Activated CD4-positive, alpha-beta T cell treated with anti-CD3 and anti-CD28 coated beads, Interleukin-2, amount 10 ng/mL, durations not matched to agents 7 days and 5 days (primary cell): ENCODE results near the gene RAD51B. TPM values are rescaled to one million over a fixed set of nuclear protein-coding genes. Genes with fewer than 3 reads are reported as not detected.
"Not testable (repeated sequence)": the region's sequence is repeated elsewhere in the genome, so short reads cannot be mapped to it uniquely, and the experiment has no call there.

Source experiments
- CTCF ChIA-PET: fragments of 350-600 bp; sonication (Branson Sonifier 250); formaldehyde crosslinking; loops from one replicate; lab custom pipeline; 2021; ENCODE audit warnings: antibody characterized with exemption; lab: Charles Lee
- POLR2A ChIA-PET: fragments of 350-600 bp; sonication (Branson Sonifier 250); formaldehyde crosslinking; loops from one replicate; lab custom pipeline; 2021; ENCODE audit warnings: antibody characterized with exemption; lab: Charles Lee
- DNase-seq: peaks from one replicate; pipeline ENCODE4 v3.0.0-alpha.2; 2020
- H3K27ac Mint-ChIP-seq: one replicate; pipeline ENCODE4 v1.8.0; 2021; ENCODE audit warnings: mild to moderate bottlenecking, moderate library complexity, mixed read lengths
- H3K27me3 Mint-ChIP-seq: one replicate; pipeline ENCODE4 v1.8.0; 2021; ENCODE audit warnings: mixed read lengths
- H3K36me3 Mint-ChIP-seq: one replicate; pipeline ENCODE4 v1.8.0; 2021; ENCODE audit warnings: low read depth, mixed read lengths
- H3K4me1 Mint-ChIP-seq: one replicate; pipeline ENCODE4 v1.8.0; 2021; ENCODE audit warnings: mixed read lengths
- H3K4me3 Mint-ChIP-seq: one replicate; pipeline ENCODE4 v1.8.0; 2021; ENCODE audit warnings: mild to moderate bottlenecking, moderate library complexity, mixed read lengths
- H3K9me3 Mint-ChIP-seq: one replicate; pipeline ENCODE4 v1.8.0; 2021; ENCODE audit warnings: mixed read lengths
- total RNA-seq, 2 experiments: library from RNA; stranded (reverse); gene quantifications; one replicate each; pipeline ENCODE4 v1.2.3, GENCODE V29; 2021

Gene RAD51B
- total RNA-seq, 2 experiments from 2014 or later: 20.6 to 30.3 TPM

DNA sequence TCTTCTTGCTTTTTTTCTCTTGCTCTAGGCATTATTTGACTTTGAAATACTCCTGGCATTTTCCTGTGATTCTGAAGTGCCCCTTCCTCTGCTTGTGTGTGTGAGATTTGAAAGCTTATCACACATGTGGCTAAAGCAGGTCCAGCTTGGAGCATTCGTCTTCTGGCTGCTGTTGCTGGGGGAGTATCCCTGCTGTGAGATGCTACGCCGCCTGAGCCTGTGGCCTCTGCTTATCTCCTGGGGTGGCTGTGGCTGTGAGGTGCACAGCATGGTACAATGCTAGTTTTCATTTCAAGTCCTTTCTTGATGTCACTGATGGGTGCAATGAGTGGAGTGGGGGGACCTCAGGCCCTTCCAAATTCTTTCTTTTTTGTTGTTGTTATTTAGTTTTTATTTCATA is 601.5 kb downstream of the RAD51B start:
- POLR2A ChIA-PET: no interaction called here
- no peaks in the 10 kb centered on the region for H3K27me3 Mint-ChIP-seq
- H3K27ac Mint-ChIP-seq: no peak overlapping the region
- CTCF ChIA-PET: interaction anchor here (0.6 kb wide), 1 partner anchor 595 kb away, joined by 3 read pairs; no protein-coding TSS in a partner anchor
- DNase-seq: no peak
- H3K4me3 Mint-ChIP-seq: no peak overlapping the region
- H3K36me3 Mint-ChIP-seq: peaks cover 3% of the 10 kb centered on the region
- peaks cover 14% of the 10 kb centered on the region for H3K4me1 Mint-ChIP-seq
- H3K9me3 Mint-ChIP-seq: no peaks in the 10 kb centered on the region

DNA sequence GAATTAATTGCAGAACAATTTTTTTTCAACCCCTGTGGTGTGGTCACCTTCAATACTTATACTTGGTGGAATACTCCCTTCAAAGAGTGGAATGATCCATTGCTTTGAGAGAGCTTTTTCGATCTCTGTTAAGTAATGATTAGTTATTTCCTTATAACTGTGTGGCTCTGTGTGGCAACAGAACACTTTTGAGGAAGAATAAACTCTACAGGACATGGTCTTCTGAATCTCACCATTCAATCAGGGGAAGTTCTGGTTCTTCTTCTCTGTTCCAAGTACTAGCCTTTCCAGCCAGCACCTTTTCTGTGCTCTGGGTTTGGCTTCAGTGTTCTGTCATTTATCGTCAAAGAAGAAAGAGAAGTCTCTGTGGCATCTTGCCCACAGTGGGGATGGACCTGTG is 604.1 kb downstream of the RAD51B start:
- Mint-ChIP-seq H3K27ac (no peak overlapping the region), H3K4me3 (no peak overlapping the region), H3K27me3 (no peaks in the 10 kb centered on the region), H3K36me3 (peaks cover 5% of the 10 kb centered on the region), H3K4me1 (peaks cover 12% of the 10 kb centered on the region), H3K9me3 (peaks cover 2% of the 10 kb centered on the region)
- ChIA-PET POLR2A (no interaction called here), CTCF (no interaction called here)
- DNase-seq: no peak

DNA sequence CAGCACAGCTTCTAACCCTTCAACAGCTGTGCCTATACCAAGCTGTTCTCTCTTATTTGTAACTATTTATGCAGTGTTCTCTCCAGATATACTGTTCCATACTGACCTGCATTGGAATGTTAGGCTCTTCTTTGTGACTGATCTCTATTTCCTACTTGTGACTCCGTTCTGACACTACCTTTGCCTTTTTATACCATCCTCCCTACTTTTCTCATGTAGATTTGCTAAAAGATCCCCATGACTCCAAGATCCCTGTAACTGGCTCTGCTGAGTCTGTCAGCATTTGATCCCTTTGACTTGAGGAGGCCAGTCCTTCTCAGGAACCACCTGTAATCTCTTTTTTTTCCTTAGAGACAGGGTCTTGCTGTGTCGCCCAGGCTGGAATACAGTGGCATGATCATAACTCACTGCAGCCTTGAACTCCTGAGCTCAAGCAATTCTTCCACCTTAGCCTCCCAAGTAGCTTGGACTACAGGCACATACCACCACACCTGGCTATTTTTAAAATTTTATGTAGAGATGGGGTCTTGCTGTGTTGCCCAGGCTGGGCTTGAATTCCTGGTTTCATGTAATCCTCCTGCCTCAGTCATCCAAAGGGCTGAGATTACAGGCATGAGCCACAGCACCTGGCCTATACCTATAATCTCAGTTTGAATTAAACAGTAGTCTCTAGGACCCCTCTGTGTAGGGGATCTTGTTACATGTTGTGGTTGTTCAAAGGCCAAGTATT is 605.0 kb downstream of the RAD51B start:
- Mint-ChIP-seq H3K9me3 (peaks cover 4% of the 10 kb centered on the region), H3K36me3 (peaks cover 12% of the 10 kb centered on the region), H3K4me1 (peaks cover 5% of the 10 kb centered on the region), H3K27me3 (no peaks in the 10 kb centered on the region), H3K27ac (no peak overlapping the region), H3K4me3 (no peak overlapping the region)
- ChIA-PET POLR2A (no interaction called here), CTCF (no interaction called here)
- DNase-seq: no peak

DNA sequence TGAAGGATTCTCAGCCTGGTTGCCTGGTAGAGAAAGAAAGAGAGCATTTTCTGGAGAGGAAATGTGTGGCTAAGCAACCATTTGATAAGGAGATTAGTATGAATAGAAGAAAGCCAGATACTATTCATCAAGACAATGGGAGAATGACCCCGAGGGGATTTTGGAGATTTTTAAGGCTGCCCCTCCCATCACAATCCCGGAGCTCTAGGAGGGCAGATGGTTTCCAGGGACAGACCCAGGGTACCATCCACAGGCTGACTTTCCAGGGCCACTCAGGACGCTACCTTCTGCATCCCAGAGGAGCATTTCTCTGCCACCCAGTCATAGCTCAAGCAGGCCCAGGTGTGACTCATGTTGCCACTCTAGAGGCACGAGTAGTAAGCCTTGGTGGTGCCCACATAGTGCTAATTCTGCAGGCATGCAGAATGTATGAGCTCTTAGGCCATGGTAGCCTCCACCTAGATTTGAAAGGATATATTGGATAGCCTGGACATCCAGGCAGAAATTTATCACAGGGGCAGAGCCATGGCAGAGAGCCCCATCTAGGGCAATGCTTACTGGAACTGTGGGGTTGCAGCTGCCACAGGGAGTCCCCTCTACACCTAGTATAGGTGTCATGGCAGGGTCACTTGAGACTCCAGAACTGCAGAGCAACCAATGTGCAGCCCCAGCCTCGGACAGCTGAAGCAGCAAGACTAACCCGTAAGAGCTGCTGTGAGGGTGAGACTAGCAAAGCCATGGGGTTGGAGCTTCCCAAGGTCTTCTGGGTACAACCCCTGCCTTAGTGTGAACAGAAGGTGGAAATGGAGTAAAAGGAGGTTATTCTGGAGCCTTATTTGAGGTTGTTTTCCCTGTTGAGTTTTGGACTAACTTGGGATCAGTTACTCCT is 607.3 kb downstream of the RAD51B start:
- Mint-ChIP-seq H3K4me3 (no peak overlapping the region), H3K36me3 (peaks cover 17% of the 10 kb centered on the region), H3K4me1 (no peaks in the 10 kb centered on the region), H3K27ac (no peak overlapping the region), H3K9me3 (peaks cover 6% of the 10 kb centered on the region), H3K27me3 (no peaks in the 10 kb centered on the region)
- POLR2A ChIA-PET: no interaction called here
- no peak for DNase-seq
- CTCF ChIA-PET: interaction anchor here (1.0 to 1.1 kb wide), 3 partner anchors 9 to 390 kb away, joined by 3 to 4 read pairs (median 3); no protein-coding TSS in a partner anchor

DNA sequence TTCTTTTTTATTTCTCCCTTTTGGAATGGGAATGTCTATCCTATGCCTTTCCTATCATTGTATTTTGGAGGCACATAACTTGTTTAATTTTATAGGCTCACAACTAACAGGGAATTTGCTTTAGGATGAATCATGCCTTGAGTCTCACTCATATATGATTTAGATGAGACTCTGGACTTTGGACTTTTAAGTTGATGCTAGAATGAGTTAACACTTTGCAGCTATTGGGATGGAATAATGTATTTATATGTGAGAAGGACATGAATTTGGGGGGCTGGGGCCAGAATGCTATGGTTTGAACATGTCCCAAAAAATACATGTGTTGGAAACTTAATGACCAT is 607.9 kb downstream of the RAD51B start:
- H3K36me3 Mint-ChIP-seq: peaks cover 17% of the 10 kb centered on the region
- POLR2A ChIA-PET: no interaction called here
- CTCF ChIA-PET: interaction anchor here (1.0 to 1.1 kb wide), 2 partner anchors 10 to 389 kb away, joined by 3 to 4 read pairs; no protein-coding TSS in a partner anchor

DNA sequence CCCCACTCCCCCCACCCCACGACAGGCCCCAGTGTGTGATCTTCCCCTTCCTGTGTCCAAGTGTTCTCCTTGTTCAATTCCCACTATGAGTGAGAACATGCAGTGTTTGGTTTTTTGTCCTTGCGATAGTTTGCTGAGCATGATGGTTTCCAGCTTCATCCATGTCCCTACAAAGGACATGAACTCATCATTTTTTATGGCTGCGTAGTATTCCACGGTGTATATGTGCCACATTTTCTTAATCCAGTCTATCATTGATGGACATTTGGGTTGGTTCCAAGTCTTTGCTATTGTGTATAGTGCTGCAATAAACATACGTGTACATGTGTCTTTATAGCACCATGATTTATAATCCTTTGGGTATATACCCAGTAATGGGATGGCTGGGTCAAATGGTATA is 609.3 kb downstream of the RAD51B start:
- H3K27me3 Mint-ChIP-seq, POLR2A ChIA-PET, H3K4me1 Mint-ChIP-seq, H3K4me3 Mint-ChIP-seq, H3K9me3 Mint-ChIP-seq, H3K27ac Mint-ChIP-seq, DNase-seq, CTCF ChIA-PET: not testable (repeated sequence)
- H3K36me3 Mint-ChIP-seq: peaks cover 17% of the 10 kb centered on the region

More for the DNA sequence above, 607.9 kb downstream of the RAD51B start:
- DNase-seq: no peak
- Mint-ChIP-seq H3K27me3 (no peaks in the 10 kb centered on the region), H3K27ac (no peak overlapping the region), H3K4me1 (no peaks in the 10 kb centered on the region), H3K4me3 (no peak overlapping the region), H3K9me3 (peaks cover 6% of the 10 kb centered on the region)

DNA sequence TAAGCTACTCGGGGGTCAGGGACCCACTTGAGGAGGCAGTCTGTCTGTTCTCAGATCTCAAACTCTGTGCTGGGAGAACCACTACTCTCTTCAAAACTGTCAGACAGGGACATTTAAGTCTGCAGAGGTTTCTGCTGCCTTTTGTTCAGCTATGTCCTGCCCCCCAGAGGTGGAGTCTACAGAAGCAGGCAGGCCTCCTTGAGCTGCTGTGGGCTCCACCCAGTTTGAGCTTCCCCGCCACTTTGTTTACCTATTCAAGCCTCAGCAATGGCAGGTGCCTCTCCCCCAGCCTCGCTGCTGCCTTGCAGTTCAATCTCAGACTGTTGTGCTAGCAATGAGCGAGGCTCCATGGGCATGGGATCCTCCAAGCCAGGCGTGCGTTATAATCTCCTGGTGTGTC is 614.6 kb downstream of the RAD51B start:
- H3K27me3 Mint-ChIP-seq, DNase-seq, H3K9me3 Mint-ChIP-seq, CTCF ChIA-PET, POLR2A ChIA-PET, H3K27ac Mint-ChIP-seq, H3K4me3 Mint-ChIP-seq, H3K4me1 Mint-ChIP-seq: not testable (repeated sequence)
- peaks cover 15% of the 10 kb centered on the region for H3K36me3 Mint-ChIP-seq

DNA sequence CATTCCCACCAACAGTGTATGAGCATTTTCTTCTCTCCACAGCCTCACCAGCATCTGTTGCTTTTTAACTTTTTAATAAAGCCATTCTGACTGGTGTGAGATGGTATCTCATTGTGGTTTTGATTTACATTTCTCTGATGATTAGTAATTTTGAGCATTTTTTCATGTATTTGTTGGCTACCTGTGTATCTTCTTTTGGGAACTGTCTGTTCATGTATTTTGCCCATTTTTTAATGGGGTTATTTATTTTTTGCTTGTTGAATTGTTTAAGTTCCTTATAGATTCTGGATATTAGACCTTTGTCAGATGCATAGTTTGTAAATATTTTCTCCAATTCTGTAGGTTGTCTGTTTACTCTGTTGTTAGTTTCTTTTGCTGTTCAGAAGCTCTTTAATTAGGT is 616.1 kb downstream of the RAD51B start:
- CTCF ChIA-PET, H3K4me3 Mint-ChIP-seq: not testable (repeated sequence)

DNA sequence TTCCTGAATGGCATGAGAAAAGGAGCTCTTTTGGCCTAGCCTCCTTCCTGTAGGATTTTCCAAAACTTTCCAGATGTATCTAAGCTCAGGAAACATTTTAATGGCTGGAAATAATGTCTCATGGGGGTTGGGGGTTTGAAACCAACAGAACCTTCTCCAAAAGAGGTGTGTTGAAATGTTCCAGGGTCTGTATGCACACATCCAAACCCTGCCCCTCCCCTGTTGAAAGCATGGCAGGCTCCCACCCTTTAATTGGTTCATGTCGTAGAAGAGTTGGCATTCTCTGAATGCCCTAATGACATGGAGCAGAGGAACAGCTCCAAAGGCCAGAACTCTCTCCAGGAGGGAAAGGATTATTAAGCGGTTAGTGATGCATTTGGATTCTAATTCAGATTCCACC is 620.1 kb downstream of the RAD51B start:
- CTCF ChIA-PET: no interaction called here
- no peak for DNase-seq

More for the DNA sequence above, 616.1 kb downstream of the RAD51B start:
- H3K9me3 Mint-ChIP-seq, H3K27me3 Mint-ChIP-seq, POLR2A ChIA-PET, H3K4me1 Mint-ChIP-seq, H3K27ac Mint-ChIP-seq, H3K36me3 Mint-ChIP-seq, DNase-seq: not testable (repeated sequence)

DNA sequence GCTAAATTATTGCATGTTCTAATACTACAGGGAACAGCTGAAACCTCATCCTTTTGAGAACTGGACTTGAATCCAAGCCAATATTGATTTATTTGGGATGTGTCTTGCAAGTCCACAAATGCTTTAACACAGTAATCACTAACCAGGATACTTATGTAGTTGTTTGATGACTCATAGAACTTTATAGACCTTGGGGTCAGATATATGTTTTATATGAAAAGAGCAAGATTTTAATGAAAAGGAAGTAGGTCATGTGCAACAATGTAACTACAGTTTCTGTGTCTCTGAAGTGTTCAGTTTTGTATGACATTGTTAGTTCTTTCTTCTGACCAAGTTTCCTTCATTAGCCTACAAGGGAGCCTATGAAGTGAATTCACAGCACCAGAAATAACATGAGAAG is 621.2 kb downstream of the RAD51B start:
- no peak overlapping the region for H3K27ac Mint-ChIP-seq
- H3K27me3 Mint-ChIP-seq: no peaks in the 10 kb centered on the region
- ChIA-PET POLR2A (no interaction called here), CTCF (no interaction called here)
- DNase-seq: no peak
- H3K36me3 Mint-ChIP-seq: peaks cover 3% of the 10 kb centered on the region
- H3K4me1 Mint-ChIP-seq: no peaks in the 10 kb centered on the region
- H3K9me3 Mint-ChIP-seq: peaks cover 3% of the 10 kb centered on the region
- H3K4me3 Mint-ChIP-seq: no peak overlapping the region

More for the DNA sequence above, 620.1 kb downstream of the RAD51B start:
- H3K36me3 Mint-ChIP-seq: peaks cover 5% of the 10 kb centered on the region
- H3K27me3 Mint-ChIP-seq: no peaks in the 10 kb centered on the region
- POLR2A ChIA-PET: no interaction called here
- no peak overlapping the region for H3K4me3 Mint-ChIP-seq
- no peaks in the 10 kb centered on the region for H3K4me1 Mint-ChIP-seq
- no peak overlapping the region for H3K27ac Mint-ChIP-seq
- peaks cover 3% of the 10 kb centered on the region for H3K9me3 Mint-ChIP-seq

DNA sequence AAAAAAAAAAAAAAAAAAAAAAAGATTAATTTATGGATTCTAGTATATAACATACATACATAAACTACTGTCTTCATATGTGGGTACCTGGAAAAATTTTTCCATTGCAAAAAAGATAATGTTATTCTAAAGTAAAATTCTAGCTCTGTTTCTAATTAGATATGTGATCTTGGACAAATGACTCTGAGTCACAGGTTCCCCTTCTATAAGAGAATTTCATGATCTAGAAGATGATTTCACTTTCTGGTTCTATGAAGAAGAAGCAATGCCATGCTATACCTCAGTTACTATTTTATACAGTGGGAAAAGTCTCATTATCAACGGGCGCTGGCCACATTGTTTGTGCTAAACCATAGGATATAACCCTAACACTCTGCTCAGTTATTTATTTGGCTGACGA is 622.0 kb downstream of the RAD51B start:
- Mint-ChIP-seq H3K4me1 (no peaks in the 10 kb centered on the region), H3K27ac (no peak overlapping the region), H3K4me3 (no peak overlapping the region), H3K9me3 (peaks cover 3% of the 10 kb centered on the region), H3K36me3 (peaks cover 2% of the 10 kb centered on the region), H3K27me3 (no peaks in the 10 kb centered on the region)
- CTCF ChIA-PET: interaction anchor here (0.7 kb wide), 1 partner anchor 116 kb away, joined by 3 read pairs; no protein-coding TSS in a partner anchor
- DNase-seq: no peak
- POLR2A ChIA-PET: no interaction called here

DNA sequence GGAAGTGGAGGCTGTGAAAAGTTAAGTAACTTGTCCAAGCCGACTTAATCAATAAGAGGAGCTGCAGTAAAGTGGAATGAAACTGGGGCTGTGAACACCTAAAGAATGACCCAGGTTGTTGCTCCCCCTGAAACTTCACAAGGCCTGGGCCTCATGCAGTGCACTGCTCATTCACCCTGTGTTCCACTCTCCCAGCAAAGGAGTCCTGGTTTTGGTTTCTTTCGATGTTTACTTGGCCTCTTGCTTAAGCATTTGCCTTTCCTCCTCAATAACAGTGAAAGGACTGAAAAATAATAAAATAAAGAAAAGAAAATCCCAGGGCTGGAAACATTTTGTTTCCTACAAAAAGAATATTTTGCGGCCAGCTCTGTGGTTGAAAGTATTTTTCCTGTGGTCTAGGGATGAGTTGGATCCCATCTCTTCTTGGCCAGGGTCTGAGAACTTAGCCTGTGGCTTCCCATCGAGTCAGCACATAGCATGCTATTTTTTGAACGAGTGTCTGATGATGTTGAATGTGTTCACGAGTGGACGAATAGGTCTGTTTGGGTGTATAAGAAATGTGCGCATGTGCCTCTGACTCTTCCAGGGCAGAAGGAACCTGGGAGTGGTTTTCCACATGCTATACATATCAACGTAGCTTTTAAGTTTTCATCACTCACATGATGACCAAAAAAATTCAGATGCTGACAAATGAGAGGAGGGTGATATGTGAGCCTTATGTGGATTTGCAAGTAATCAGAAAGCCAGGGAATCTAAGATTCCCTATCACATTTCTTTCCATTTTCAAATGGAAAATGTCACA is 623.5 kb downstream of the RAD51B start:
- ChIA-PET POLR2A (no interaction called here), CTCF (interaction anchor here (0.6 to 1.9 kb wide), 2 partner anchors 25 to 134 kb away, joined by 3 to 6 read pairs; no protein-coding TSS in a partner anchor)
- Mint-ChIP-seq H3K27me3 (no peaks in the 10 kb centered on the region), H3K4me1 (no peaks in the 10 kb centered on the region), H3K4me3 (no peak overlapping the region), H3K36me3 (peaks cover 2% of the 10 kb centered on the region), H3K9me3 (peaks cover 3% of the 10 kb centered on the region), H3K27ac (no peak overlapping the region)
- no peak for DNase-seq
